ENCODE results near the gene LSP1.
A peak's percentile ranks its signal among the peaks of the same experiment; 100 is the strongest.

Gene LSP1

DNA sequence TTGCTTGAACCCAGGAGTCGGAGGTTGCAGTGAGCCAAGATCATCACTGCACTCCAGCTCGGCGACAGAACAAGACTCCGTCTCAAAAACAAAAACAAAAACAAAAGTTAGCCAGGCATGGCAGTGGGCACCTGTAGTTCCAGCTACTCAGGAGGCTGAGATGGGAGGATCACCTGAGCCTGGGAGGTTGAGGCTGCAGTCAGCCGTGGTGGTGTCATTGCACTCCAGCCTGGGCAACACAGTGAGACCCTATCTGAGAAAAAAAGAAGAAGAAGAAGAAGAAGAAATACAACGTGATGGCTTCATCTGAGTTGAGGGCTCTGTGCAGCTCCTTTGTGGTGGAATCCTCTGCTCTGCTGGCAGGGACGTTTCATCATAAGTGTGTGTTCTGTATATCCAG lies 56.6 kb downstream of the LSP1 start:
- DNase-seq (ENCODE audit: low read depth in 1 of 2, low spot score in 1 of 2) = no peak
- H3K27me3 ChIP-seq (ENCODE audit: insufficient read depth, poor library complexity, severe bottlenecking) = no peaks in the 10 kb centered on the region
- TF ChIP-seq SPI1 (IDR thresholded peaks at IDR 0.05; ENCODE audit: borderline replicate concordance, low read depth) (no peak), POLR2AphosphoS5 (IDR thresholded peaks at IDR 0.05; ENCODE audit: low read depth) (no peak), GABPA (IDR thresholded peaks at IDR 0.05; ENCODE audit: low read depth) (no peak)
- TF ChIP-seq, protein P1, sequence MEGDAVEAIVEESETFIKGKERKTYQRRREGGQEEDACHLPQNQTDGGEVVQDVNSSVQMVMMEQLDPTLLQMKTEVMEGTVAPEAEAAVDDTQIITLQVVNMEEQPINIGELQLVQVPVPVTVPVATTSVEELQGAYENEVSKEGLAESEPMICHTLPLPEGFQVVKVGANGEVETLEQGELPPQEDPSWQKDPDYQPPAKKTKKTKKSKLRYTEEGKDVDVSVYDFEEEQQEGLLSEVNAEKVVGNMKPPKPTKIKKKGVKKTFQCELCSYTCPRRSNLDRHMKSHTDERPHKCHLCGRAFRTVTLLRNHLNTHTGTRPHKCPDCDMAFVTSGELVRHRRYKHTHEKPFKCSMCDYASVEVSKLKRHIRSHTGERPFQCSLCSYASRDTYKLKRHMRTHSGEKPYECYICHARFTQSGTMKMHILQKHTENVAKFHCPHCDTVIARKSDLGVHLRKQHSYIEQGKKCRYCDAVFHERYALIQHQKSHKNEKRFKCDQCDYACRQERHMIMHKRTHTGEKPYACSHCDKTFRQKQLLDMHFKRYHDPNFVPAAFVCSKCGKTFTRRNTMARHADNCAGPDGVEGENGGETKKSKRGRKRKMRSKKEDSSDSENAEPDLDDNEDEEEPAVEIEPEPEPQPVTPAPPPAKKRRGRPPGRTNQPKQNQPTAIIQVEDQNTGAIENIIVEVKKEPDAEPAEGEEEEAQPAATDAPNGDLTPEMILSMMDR (IDR thresholded peaks at IDR 0.05; ENCODE audit: insufficient read depth, low read length) = no peak
- TF ChIP-seq, protein P2, sequence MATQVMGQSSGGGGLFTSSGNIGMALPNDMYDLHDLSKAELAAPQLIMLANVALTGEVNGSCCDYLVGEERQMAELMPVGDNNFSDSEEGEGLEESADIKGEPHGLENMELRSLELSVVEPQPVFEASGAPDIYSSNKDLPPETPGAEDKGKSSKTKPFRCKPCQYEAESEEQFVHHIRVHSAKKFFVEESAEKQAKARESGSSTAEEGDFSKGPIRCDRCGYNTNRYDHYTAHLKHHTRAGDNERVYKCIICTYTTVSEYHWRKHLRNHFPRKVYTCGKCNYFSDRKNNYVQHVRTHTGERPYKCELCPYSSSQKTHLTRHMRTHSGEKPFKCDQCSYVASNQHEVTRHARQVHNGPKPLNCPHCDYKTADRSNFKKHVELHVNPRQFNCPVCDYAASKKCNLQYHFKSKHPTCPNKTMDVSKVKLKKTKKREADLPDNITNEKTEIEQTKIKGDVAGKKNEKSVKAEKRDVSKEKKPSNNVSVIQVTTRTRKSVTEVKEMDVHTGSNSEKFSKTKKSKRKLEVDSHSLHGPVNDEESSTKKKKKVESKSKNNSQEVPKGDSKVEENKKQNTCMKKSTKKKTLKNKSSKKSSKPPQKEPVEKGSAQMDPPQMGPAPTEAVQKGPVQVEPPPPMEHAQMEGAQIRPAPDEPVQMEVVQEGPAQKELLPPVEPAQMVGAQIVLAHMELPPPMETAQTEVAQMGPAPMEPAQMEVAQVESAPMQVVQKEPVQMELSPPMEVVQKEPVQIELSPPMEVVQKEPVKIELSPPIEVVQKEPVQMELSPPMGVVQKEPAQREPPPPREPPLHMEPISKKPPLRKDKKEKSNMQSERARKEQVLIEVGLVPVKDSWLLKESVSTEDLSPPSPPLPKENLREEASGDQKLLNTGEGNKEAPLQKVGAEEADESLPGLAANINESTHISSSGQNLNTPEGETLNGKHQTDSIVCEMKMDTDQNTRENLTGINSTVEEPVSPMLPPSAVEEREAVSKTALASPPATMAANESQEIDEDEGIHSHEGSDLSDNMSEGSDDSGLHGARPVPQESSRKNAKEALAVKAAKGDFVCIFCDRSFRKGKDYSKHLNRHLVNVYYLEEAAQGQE (IDR thresholded peaks at IDR 0.05; ENCODE audit: insufficient replicate concordance, low read depth) = no peak
- no peak overlapping the region for H3K27ac ChIP-seq (replicated peaks)
- H3K4me3 ChIP-seq (replicated peaks; ENCODE audit: insufficient read depth, low read length) = no peak overlapping the region

DNA sequence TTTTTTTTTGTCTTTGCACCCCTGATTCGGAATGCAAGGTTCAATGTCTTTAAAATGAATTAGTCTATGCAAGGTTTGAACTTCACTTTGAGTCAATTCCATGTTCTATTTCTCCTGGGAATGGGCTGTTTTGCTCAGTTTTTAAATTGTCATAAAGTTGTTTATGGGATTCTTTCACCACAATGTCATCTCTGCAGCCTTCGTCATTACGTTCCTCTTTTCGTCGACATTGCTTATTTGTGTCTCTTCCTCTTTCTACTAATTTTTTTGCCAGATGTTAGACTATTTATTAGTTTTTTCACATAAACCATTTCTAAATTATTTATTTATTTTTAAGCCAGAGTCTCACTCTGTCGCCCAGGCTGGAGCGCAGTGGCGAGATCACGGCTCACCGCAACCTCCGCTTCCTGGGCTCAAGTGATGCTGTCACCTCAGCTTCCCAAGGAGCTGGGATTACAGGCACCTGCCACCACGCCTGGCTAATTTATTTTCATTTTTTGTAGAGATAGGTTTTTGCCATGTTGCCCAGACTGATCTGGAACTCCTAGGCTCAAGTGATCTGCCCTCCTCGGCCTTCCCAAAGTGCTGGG lies 59.5 kb downstream of the LSP1 start:
- TF ChIP-seq POLR2AphosphoS5 (IDR thresholded peaks at IDR 0.05; ENCODE audit: low read depth) (no peak), SPI1 (IDR thresholded peaks at IDR 0.05; ENCODE audit: borderline replicate concordance, low read depth) (peak; percentile 77)
- Histone ChIP-seq H3K4me3 (replicated peaks; ENCODE audit: insufficient read depth, low read length) (no peak overlapping the region), H3K27me3 (ENCODE audit: insufficient read depth, poor library complexity, severe bottlenecking) (no peaks in the 10 kb centered on the region), H3K27ac (replicated peaks) (no peak overlapping the region)
- DNase-seq (ENCODE audit: low read depth in 1 of 2, low spot score in 1 of 2) = no peak

DNA sequence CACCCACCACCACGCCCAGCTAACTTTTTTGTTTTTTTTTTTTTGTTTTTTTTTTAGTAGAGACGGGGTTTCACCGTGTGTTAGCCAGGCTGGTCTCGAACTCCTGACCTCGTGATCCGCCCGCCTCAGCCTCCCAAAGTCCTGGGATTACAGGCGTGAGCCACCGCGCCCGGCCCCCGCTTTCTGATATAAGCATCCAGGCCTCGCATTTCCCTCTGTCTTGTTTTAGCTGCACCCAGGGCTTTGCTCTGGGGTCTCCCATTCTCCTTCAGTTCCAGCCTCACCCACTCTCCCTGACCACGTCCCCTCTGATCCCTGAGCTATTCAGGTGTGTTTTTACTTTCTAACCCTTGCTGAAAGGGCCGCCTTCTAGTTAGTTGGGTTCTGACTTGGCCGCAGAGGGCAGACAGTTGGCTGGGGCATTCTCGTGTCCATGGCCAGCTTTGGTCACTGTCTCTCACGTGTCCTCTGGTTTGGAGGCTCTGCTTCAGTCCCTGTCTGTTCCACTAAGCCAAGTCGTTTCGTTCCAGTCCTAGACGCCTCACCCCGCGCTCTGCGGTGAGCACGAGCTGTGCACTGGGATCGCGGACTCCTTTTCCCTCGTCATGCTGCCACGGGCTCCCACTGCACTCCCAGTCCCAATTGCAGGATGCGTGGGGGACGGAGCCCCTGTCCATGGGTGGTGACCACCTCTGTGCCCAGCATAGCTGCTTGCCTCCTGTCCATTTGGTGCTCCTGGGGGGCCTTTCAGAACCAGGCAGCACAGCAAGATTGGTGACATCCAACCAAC lies 60.6 kb downstream of the LSP1 start:
- Histone ChIP-seq H3K27ac (replicated peaks) (no peak overlapping the region), H3K4me3 (replicated peaks; ENCODE audit: insufficient read depth, low read length) (no peak overlapping the region), H3K27me3 (ENCODE audit: insufficient read depth, poor library complexity, severe bottlenecking) (no peaks in the 10 kb centered on the region)
- DNase-seq (ENCODE audit: low read depth in 1 of 2, low spot score in 1 of 2) = no peak
- TF ChIP-seq GABPA (IDR thresholded peaks at IDR 0.05; ENCODE audit: low read depth) = no peak
- TF ChIP-seq, protein P2 (IDR thresholded peaks at IDR 0.05; ENCODE audit: insufficient replicate concordance, low read depth) = no peak
- TF ChIP-seq, protein P1 (IDR thresholded peaks at IDR 0.05; ENCODE audit: insufficient read depth, low read length) = no peak
- no peak for TF ChIP-seq POLR2AphosphoS5 (IDR thresholded peaks at IDR 0.05; ENCODE audit: low read depth)
- TF ChIP-seq SPI1 (IDR thresholded peaks at IDR 0.05; ENCODE audit: borderline replicate concordance, low read depth) = no peak

DNA sequence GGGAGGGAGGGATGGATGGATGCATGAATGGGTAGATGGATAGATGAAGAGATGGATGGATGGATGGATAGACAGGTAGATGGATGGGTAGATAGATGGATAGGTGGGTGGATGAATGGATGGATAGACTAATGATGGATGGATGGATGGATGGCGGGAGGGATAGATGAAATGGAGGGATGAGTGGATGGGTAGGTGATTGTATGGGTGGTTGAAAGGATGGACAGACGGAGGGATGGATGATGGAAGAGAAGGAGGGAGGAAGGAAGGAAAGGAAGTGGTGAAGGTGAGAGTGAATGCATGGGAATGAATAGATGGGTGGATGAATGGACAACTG lies 62.9 kb downstream of the LSP1 start:
- no peak overlapping the region for H3K4me3 ChIP-seq (replicated peaks; ENCODE audit: insufficient read depth, low read length)
- H3K27me3 ChIP-seq (ENCODE audit: insufficient read depth, poor library complexity, severe bottlenecking) = no peaks in the 10 kb centered on the region
- no peak for TF ChIP-seq SPI1 (IDR thresholded peaks at IDR 0.05; ENCODE audit: borderline replicate concordance, low read depth)
- no peak for TF ChIP-seq POLR2AphosphoS5 (IDR thresholded peaks at IDR 0.05; ENCODE audit: low read depth)
- TF ChIP-seq GABPA (IDR thresholded peaks at IDR 0.05; ENCODE audit: low read depth) = no peak
- TF ChIP-seq, protein P2 (IDR thresholded peaks at IDR 0.05; ENCODE audit: insufficient replicate concordance, low read depth) = no peak
- TF ChIP-seq, protein P1 (IDR thresholded peaks at IDR 0.05; ENCODE audit: insufficient read depth, low read length) = no peak
- no peak overlapping the region for H3K27ac ChIP-seq (replicated peaks)
- no peak for DNase-seq (ENCODE audit: low read depth in 1 of 2, low spot score in 1 of 2)
